NCI-H345 treated with DMSO at 0.1 percent for 48 hours (cell line): ENCODE measurements around the gene GAN.
"Not testable (repeated sequence)": the region's sequence is repeated elsewhere in the genome, so short reads cannot be mapped to it uniquely, and the experiment has no call there.

ENCODE experiments used
- DNase-seq: peaks from one replicate; lab custom pipeline; 2025; ENCODE audit not compliant: unreplicated experiment; lab: John Stamatoyannopoulos, UW

GAN gene

DNA sequence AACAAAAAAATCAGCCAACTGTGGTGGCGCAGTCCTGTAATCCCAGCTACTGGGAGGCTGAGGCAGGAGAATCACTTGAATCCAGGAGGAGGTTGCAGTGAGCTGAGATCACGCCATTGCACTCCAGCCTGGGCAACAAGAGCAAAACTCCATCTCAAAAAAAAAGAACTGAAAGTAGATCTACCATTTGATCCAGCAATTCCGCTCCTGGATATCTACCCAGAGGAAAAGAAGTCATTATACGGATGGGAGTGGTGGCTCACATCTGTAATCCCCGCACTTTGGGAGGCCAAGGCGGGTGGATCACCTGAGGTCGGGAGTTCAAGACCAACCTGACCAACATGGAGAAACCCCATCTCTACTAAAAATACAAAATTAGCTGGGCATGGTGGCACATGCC, 107.4 kb downstream of the GAN start:
- not testable (repeated sequence) for DNase-seq

DNA sequence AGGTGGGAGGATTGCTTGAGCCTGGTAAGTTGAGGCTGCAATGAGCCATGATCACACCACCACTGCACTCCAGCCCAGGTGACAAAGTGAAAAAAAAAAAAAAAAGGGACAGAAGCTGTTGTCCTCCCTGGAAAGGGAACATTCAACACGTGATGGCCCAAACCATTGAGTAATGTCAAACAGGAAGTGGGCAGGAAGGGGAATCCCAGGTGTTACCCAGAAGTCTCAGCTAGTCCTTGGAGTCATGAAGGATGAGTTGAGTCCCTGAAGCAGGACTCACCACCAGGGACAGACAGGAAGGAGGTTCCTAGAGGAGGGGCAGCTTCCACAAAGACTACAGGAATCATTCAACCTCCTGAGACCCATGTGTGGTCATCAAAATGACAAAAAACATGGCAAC, 110.0 kb downstream of the GAN start:
- no peak for DNase-seq

DNA sequence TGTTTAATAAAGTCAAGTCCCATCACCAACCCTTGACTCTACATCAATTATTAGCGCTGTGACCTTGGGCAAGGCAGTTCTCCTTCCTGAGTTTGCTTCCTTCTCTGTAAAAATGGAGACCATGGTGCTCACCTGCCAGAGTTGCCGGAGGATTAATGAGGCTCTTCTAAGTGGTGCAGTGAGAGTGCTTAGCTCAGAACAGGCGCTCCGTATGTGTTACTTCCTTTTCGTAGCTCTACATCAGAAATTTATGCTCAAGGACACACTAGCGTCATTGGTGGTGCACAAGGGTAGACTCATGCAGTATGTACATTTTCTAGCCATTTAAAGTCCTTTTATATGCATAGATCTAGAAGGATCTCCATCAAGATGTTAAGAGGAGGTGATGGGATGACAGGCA, 112.5 kb downstream of the GAN start:
- no peak for DNase-seq

DNA sequence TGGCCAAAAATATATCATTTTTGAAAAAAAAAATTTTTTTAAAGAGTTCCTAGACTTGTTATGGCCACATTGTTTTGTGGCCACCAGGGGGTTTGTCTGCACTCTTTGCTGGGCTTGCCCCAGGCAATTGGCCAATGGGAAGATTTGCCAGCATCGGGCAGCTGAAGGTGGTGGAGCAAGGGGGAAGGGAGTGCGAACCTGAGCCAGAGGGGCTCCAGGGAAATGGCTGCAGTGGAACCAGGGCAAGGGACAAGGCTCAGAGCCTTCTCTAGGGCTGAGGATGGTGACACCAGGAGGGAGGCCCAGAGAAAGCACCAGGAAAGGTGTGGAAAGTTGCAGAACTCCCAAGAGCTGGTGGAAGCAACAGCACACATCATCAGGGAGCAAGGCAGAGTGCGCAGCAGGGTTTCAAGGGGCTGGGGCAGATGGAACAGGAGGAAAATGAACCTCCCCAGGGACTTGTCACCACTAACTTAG, 114.3 kb downstream of the GAN start:
- DNase-seq, result no peak

DNA sequence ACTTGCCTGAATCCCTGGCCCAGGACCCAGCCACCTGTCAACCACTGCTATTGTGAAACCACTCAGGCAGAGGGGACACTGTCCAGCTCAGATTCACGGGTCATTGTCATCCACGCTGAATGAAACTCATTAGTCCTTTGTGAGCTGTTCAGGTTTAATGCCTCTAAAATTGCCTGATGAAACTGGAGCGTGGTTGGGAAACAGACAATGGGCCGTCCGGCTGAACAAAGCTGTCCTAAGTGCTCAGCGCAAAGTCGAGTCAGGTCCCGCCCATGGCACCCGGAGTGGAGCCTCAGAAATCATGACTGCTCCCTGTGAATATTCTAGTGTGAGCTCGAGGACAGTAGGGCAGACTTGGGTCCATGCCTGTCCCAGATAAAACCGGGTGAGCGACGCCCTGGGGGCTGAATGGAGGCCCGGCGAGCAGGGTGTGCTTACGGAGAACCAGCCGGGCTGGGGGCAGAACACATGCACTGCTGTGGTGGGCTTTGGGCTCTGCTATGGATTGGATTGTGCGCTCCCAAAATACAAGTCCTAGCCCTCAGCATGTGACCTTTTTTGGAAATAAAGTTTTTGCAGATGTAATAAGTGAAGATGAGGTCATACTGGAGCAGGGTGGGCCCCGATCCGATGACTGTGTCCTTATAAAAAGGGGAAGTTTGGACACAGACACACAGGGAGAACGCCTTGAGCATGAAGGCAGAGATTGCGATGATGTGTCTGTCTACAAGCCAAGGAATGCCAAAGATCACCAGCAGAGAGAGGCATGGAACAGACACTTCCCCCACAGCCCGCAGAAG, 117.0 kb downstream of the GAN start:
- no peak for DNase-seq

DNA sequence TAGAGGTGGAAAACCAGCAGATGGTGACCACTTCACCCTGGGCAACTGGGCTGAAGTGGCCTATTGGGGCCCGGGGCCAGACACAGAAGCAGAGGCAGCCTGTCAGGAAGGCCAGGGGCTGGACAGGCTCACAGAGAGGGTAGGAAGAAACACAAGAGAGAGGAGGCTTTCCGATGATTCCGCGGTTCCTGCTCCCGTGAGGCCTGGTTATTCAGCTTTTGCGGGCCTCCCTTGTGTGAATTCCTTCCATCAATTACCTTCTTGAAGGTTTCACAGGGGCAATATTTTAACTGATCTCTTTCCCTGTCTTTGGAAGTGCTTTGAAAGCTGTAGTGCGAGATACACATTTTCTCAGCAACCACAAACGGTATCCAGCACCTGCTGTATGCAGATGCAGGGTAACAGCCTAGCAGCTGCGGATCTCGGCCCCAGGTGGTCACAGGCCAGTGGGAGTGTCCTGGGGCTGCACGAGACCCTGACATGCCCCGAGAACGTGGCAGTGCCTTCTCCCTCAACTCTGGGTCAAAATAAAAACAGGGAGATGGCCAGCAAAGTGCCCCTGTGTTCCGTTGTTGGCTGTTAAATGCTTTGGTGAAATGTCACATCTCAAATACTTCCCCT, 118.3 kb downstream of the GAN start:
- no peak for DNase-seq

DNA sequence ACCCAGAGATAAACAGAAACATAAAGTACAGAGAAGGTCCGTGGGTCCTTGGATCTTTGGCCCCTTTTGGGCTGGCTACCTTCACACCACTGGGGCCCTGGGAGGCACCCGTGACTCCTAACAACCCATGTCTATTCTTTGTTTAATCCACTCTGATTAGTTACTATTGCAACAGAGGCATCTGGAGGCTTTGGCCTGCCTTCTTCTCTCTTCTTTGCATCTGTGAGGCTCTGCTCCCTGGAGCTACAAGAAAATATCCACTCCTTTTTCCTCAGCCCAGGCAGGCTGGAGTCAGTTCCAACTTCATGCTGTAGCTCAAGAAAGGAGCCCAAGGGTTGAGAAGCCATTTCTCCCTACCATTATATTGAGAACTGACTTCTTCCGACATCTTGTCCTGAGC, 120.3 kb downstream of the GAN start:
- no peak for DNase-seq

DNA sequence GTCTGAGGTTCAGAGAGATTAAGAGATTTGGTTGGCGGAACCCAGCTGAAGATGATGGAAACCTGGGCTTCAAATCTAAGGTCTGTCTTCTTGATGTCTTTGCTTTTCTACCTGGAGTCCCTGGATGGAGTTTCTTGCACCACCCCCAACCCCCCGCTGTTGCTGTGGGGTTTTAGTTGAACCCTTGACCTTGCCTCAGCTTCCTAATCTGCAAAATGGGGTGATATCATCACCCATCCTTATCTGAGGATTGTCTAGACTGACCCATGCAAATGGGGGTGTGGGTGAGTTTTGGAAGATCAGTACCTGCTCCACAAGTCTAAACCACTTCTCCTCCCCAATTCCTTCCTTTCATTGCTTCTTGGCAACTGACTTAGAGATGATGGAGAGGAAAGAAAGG, 120.8 kb downstream of the GAN start:
- DNase-seq, result no peak

DNA sequence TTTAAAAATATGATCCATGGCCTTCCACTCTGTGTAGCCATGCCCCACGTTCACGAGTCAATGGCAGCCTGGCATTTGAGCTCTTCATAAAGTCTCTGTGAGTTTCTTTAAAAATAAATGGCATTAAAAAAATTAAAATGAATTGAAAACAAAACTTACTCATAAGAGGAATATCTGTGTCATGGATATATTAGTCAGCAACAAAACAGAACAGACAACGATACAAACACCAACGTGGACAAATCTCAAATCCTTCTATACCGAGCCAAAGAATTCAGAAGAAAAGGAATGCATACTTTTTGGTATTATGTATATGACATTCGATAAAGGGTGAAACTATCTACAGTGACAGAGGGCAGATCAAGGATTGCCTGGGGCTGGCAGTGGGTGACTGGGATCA, 121.6 kb downstream of the GAN start:
- DNase-seq, result no peak

DNA sequence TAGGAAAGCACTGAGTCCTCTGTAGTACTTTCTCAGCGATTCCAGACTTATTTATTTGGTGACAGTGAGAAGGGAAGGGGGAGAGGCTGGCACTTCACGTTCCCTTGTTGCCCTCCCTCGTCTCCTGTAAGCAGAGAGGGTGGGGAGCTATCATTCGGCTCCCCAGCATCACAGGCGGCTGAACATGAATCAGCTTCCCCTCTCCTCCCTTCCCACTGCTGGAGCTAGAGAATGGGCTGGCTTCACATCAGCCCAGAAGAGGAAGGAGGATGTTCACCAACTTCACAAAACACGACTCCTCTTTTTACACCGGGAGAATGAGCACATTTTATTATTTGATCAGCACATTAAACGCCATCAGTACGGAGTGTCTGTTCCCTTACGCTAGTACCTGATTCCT, 123.1 kb downstream of the GAN start:
- DNase-seq, result no peak
